Measurements from ENCODE around the gene AR. TPM values are rescaled to one million over a fixed set of nuclear protein-coding genes. Genes with fewer than 3 reads are reported as not detected.

Gene AR
- total RNA-seq, 1 donor from 2014 or later = 7.2 TPM

DNA sequence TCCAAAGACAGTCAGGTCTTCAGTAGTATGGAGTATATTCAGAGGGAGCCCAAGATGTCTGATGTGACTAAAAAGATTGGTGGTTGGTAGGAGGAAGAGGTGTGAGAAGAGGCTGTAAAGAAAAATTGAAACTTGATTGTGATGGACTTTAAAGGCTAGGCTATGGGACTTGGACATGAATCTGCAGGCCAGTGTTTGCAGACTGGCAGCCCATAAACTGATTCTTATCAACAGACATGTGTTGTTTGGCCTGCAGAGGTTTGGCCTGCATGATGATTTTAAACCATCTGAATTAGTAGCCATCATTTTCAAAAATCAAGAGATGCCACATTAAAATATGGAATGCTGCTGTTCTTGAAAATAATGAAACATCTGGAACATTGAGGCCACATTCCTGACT, 5.4 kb upstream of the AR start:
- Mint-ChIP-seq H3K4me3 (no peak overlapping the region), H3K27ac (no peak overlapping the region), H3K9me3 (peaks cover 21% of the 10 kb centered on the region)

DNA sequence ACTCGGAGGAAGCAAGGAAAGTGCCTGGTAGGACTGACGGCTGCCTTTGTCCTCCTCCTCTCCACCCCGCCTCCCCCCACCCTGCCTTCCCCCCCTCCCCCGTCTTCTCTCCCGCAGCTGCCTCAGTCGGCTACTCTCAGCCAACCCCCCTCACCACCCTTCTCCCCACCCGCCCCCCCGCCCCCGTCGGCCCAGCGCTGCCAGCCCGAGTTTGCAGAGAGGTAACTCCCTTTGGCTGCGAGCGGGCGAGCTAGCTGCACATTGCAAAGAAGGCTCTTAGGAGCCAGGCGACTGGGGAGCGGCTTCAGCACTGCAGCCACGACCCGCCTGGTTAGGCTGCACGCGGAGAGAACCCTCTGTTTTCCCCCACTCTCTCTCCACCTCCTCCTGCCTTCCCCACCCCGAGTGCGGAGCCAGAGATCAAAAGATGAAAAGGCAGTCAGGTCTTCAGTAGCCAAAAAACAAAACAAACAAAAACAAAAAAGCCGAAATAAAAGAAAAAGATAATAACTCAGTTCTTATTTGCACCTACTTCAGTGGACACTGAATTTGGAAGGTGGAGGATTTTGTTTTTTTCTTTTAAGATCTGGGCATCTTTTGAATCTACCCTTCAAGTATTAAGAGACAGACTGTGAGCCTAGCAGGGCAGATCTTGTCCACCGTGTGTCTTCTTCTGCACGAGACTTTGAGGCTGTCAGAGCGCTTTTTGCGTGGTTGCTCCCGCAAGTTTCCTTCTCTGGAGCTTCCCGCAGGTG, 637 bp downstream of the AR start:
- H3K27ac Mint-ChIP-seq = no peak overlapping the region
- TF ChIP-seq, protein P1, sequence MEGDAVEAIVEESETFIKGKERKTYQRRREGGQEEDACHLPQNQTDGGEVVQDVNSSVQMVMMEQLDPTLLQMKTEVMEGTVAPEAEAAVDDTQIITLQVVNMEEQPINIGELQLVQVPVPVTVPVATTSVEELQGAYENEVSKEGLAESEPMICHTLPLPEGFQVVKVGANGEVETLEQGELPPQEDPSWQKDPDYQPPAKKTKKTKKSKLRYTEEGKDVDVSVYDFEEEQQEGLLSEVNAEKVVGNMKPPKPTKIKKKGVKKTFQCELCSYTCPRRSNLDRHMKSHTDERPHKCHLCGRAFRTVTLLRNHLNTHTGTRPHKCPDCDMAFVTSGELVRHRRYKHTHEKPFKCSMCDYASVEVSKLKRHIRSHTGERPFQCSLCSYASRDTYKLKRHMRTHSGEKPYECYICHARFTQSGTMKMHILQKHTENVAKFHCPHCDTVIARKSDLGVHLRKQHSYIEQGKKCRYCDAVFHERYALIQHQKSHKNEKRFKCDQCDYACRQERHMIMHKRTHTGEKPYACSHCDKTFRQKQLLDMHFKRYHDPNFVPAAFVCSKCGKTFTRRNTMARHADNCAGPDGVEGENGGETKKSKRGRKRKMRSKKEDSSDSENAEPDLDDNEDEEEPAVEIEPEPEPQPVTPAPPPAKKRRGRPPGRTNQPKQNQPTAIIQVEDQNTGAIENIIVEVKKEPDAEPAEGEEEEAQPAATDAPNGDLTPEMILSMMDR (IDR thresholded peaks at IDR 0.05; ENCODE audit: unreplicated experiment) = no peak
- peaks cover 13% of the 10 kb centered on the region for H3K4me1 Mint-ChIP-seq
- H3K36me3 Mint-ChIP-seq = no peaks in the 10 kb centered on the region
- DNase-seq (ENCODE audit: low spot score in 2 of 2, unreplicated experiment in 2 of 2) = no peak
- peaks cover 61% of the 10 kb centered on the region for H3K27me3 Mint-ChIP-seq (ENCODE audit: low read depth)
- H3K4me3 Mint-ChIP-seq = peak overlapping the region; percentile 69
- H3K9me3 Mint-ChIP-seq = peaks cover 21% of the 10 kb centered on the region

More for the DNA sequence above, 5.4 kb upstream of the AR start:
- TF ChIP-seq, protein P1 (IDR thresholded peaks at IDR 0.05; ENCODE audit: unreplicated experiment) = no peak
- H3K36me3 Mint-ChIP-seq = no peaks in the 10 kb centered on the region
- H3K27me3 Mint-ChIP-seq (ENCODE audit: low read depth) = peaks cover 11% of the 10 kb centered on the region
- DNase-seq (ENCODE audit: low spot score in 2 of 2, unreplicated experiment in 2 of 2) = no peak
- H3K4me1 Mint-ChIP-seq = no peaks in the 10 kb centered on the region

DNA sequence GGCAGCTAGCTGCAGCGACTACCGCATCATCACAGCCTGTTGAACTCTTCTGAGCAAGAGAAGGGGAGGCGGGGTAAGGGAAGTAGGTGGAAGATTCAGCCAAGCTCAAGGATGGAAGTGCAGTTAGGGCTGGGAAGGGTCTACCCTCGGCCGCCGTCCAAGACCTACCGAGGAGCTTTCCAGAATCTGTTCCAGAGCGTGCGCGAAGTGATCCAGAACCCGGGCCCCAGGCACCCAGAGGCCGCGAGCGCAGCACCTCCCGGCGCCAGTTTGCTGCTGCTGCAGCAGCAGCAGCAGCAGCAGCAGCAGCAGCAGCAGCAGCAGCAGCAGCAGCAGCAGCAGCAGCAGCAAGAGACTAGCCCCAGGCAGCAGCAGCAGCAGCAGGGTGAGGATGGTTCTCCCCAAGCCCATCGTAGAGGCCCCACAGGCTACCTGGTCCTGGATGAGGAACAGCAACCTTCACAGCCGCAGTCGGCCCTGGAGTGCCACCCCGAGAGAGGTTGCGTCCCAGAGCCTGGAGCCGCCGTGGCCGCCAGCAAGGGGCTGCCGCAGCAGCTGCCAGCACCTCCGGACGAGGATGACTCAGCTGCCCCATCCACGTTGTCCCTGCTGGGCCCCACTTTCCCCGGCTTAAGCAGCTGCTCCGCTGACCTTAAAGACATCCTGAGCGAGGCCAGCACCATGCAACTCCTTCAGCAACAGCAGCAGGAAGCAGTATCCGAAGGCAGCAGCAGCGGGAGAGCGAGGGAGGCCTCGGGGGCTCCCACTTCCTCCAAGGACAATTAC, 1.4 kb downstream of the AR start:
- no peaks in the 10 kb centered on the region for H3K36me3 Mint-ChIP-seq
- H3K9me3 Mint-ChIP-seq = peaks cover 15% of the 10 kb centered on the region
- H3K4me3 Mint-ChIP-seq = peak overlapping the region; percentile 69
- no peak overlapping the region for H3K27ac Mint-ChIP-seq
- no peak for DNase-seq (ENCODE audit: low spot score in 2 of 2, unreplicated experiment in 2 of 2)
- H3K27me3 Mint-ChIP-seq (ENCODE audit: low read depth) = peaks cover 67% of the 10 kb centered on the region
- peaks cover 13% of the 10 kb centered on the region for H3K4me1 Mint-ChIP-seq
- TF ChIP-seq, protein P1 (IDR thresholded peaks at IDR 0.05; ENCODE audit: unreplicated experiment) = no peak

DNA sequence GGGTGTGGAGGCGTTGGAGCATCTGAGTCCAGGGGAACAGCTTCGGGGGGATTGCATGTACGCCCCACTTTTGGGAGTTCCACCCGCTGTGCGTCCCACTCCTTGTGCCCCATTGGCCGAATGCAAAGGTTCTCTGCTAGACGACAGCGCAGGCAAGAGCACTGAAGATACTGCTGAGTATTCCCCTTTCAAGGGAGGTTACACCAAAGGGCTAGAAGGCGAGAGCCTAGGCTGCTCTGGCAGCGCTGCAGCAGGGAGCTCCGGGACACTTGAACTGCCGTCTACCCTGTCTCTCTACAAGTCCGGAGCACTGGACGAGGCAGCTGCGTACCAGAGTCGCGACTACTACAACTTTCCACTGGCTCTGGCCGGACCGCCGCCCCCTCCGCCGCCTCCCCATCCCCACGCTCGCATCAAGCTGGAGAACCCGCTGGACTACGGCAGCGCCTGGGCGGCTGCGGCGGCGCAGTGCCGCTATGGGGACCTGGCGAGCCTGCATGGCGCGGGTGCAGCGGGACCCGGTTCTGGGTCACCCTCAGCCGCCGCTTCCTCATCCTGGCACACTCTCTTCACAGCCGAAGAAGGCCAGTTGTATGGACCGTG, 2.2 kb downstream of the AR start:
- Mint-ChIP-seq H3K9me3 (peaks cover 8% of the 10 kb centered on the region), H3K27me3 (ENCODE audit: low read depth) (peaks cover 67% of the 10 kb centered on the region), H3K4me1 (peaks cover 13% of the 10 kb centered on the region), H3K27ac (no peak overlapping the region), H3K4me3 (peak overlapping the region; percentile 69), H3K36me3 (no peaks in the 10 kb centered on the region)
- DNase-seq (ENCODE audit: low spot score in 2 of 2, unreplicated experiment in 2 of 2) = peak in 1 of 2 experiments; percentile 38
- TF ChIP-seq, protein P1 (IDR thresholded peaks at IDR 0.05; ENCODE audit: unreplicated experiment) = no peak

DNA sequence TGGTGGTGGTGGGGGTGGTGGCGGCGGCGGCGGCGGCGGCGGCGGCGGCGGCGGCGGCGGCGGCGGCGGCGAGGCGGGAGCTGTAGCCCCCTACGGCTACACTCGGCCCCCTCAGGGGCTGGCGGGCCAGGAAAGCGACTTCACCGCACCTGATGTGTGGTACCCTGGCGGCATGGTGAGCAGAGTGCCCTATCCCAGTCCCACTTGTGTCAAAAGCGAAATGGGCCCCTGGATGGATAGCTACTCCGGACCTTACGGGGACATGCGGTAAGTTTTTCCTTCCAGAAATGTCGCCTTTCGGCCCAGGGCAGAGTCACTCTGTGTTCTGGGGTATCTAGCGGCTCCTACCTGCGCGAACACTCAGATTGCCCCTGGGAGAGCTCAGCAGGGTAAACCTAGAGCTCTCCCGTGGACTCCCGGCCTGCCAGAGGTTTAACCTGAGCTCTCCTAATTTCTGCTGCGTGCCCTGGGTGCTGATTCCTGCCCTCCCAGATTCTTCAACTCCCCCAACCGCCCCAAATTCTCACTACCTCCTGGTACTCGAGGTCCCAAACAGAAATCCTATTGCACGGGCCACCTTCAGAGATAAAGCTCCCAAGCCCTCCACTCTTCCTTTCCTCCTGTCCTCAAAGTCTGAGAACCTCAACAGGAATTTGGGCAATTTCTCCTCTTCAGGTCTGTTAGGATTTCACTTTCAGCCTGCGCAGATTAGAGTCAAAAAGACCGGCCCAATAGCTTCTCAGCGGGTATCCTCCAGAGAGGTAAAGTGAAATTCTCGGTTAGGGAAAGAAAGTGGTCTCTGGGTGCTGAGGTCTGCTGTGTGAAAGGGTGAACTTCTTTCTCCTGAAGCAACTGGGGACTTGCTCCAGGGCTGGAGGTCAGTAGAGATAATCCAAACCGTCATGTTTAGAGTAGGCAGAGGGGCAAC, 2.9 kb downstream of the AR start:
- no peaks in the 10 kb centered on the region for H3K36me3 Mint-ChIP-seq
- no peak overlapping the region for H3K27ac Mint-ChIP-seq
- no peak for DNase-seq (ENCODE audit: low spot score in 2 of 2, unreplicated experiment in 2 of 2)
- TF ChIP-seq, protein P1 (IDR thresholded peaks at IDR 0.05; ENCODE audit: unreplicated experiment) = no peak
- H3K9me3 Mint-ChIP-seq = peaks cover 11% of the 10 kb centered on the region
- peak overlapping the region; percentile 69 for H3K4me3 Mint-ChIP-seq
- peaks cover 67% of the 10 kb centered on the region for H3K27me3 Mint-ChIP-seq (ENCODE audit: low read depth)
- peaks cover 13% of the 10 kb centered on the region for H3K4me1 Mint-ChIP-seq

Measured in mesothelial cell of epicardium (in vitro differentiated cells).